Neural crest cell (in vitro differentiated cells): Measurements from ENCODE around the gene PLPP4. TPM values are rescaled to one million over a fixed set of nuclear protein-coding genes. Genes with fewer than 3 reads are reported as not detected.

ENCODE experiments used
- DNase-seq: peaks from one replicate; pipeline ENCODE4 v3.0.0; 2021; ENCODE audit warnings: low read depth, mixed read lengths, low spot score
- H3K27ac Mint-ChIP-seq: one replicate; pipeline ENCODE4 v1.8.0; 2021; ENCODE audit warnings: mild to moderate bottlenecking, mixed read lengths; ENCODE audit not compliant: unreplicated experiment
- H3K27me3 Mint-ChIP-seq: 2 replicates; pipeline ENCODE4 v1.8.0; 2021; ENCODE audit warnings: low read depth, mild to moderate bottlenecking, mixed read lengths
- H3K36me3 Mint-ChIP-seq: 2 replicates; pipeline ENCODE4 v1.8.0; 2021; ENCODE audit warnings: low read depth, mild to moderate bottlenecking, mixed read lengths
- H3K4me1 Mint-ChIP-seq: 2 replicates; pipeline ENCODE4 v1.8.0; 2021; ENCODE audit warnings: mixed read lengths
- H3K4me3 Mint-ChIP-seq: one replicate; pipeline ENCODE4 v1.8.0; 2021; ENCODE audit warnings: mild to moderate bottlenecking, mixed read lengths
- H3K9me3 Mint-ChIP-seq: 2 replicates; pipeline ENCODE4 v1.8.0; 2021; ENCODE audit warnings: mixed read lengths
- CTCF ChIP-seq: fragments of 200-600 bp; sonication (generic); conservative IDR thresholded peaks from 2 replicates; pipeline ENCODE4 v1.5.0; 2021; ENCODE audit warnings: antibody characterized with exemption, mild to moderate bottlenecking
- total RNA-seq: library from RNA; stranded (reverse); gene quantifications from 2 replicates; pipeline ENCODE4 v1.2.1, GENCODE V29; 2021

PLPP4 gene
- total RNA-seq, 1 donor from 2014 or later: not detected

GRCh38 chr10:120516426-120516825, 59.4 kb downstream of the PLPP4 start:
- no peak for TF ChIP-seq CTCF
- H3K27ac Mint-ChIP-seq: no peak overlapping the region
- DNase-seq: no peak
- no peaks in the 10 kb centered on the region for H3K4me1 Mint-ChIP-seq
- no peak overlapping the region for H3K4me3 Mint-ChIP-seq
- peaks cover 71% of the 10 kb centered on the region for H3K27me3 Mint-ChIP-seq
- no peaks in the 10 kb centered on the region for H3K9me3 Mint-ChIP-seq
- H3K36me3 Mint-ChIP-seq: no peaks in the 10 kb centered on the region

- DNase-seq: no peak
- Mint-ChIP-seq H3K9me3 (no peaks in the 10 kb centered on the region), H3K27ac (no peak overlapping the region)
Observed at GRCh38 chr10:120517196-120517595, 60.2 kb downstream of the PLPP4 start.

GRCh38 chr10:120517881-120518484, 61.0 kb downstream of the PLPP4 start:
- H3K36me3 Mint-ChIP-seq: no peaks in the 10 kb centered on the region
- H3K27ac Mint-ChIP-seq: no peak overlapping the region
- no peaks in the 10 kb centered on the region for H3K4me1 Mint-ChIP-seq
- H3K4me3 Mint-ChIP-seq: no peak overlapping the region
- DNase-seq: no peak
- no peak for TF ChIP-seq CTCF
- H3K9me3 Mint-ChIP-seq: no peaks in the 10 kb centered on the region
- peaks cover 62% of the 10 kb centered on the region for H3K27me3 Mint-ChIP-seq

More at GRCh38 chr10:120517196-120517595, 60.2 kb downstream of the PLPP4 start:
- Mint-ChIP-seq H3K27me3 (peaks cover 68% of the 10 kb centered on the region), H3K4me1 (no peaks in the 10 kb centered on the region), H3K36me3 (no peaks in the 10 kb centered on the region), H3K4me3 (no peak overlapping the region)
- TF ChIP-seq CTCF: no peak

- TF ChIP-seq CTCF: no peak
- no peaks in the 10 kb centered on the region for H3K36me3 Mint-ChIP-seq
- no peak for DNase-seq
- H3K27me3 Mint-ChIP-seq: peaks cover 47% of the 10 kb centered on the region
- no peak overlapping the region for H3K27ac Mint-ChIP-seq
- no peaks in the 10 kb centered on the region for H3K9me3 Mint-ChIP-seq
- H3K4me1 Mint-ChIP-seq: no peaks in the 10 kb centered on the region
- no peak overlapping the region for H3K4me3 Mint-ChIP-seq
Observed at GRCh38 chr10:120521880-120522279, 64.9 kb downstream of the PLPP4 start.

GRCh38 chr10:120527691-120528090, 70.7 kb downstream of the PLPP4 start:
- peaks cover 25% of the 10 kb centered on the region for H3K27me3 Mint-ChIP-seq
- no peaks in the 10 kb centered on the region for H3K36me3 Mint-ChIP-seq
- no peaks in the 10 kb centered on the region for H3K9me3 Mint-ChIP-seq

More at GRCh38 chr10:120527691-120528090, 70.7 kb downstream of the PLPP4 start:
- no peak for TF ChIP-seq CTCF
- no peak overlapping the region for H3K4me3 Mint-ChIP-seq
- no peak overlapping the region for H3K27ac Mint-ChIP-seq
- no peaks in the 10 kb centered on the region for H3K4me1 Mint-ChIP-seq
- DNase-seq: no peak
